ES-I3 (cell line): ENCODE measurements around the gene LIPN.
"Not testable (repeated sequence)": the region's sequence is repeated elsewhere in the genome, so short reads cannot be mapped to it uniquely, and the experiment has no call there.

Source experiments
- H3K36me3 ChIP-seq: 2 replicates; pipeline ENCODE4 v1.6.1; 2013; ENCODE audit warnings: mild to moderate bottlenecking, low read length, control low read depth, moderate library complexity; ENCODE audit not compliant: insufficient read depth
- H3K4me1 ChIP-seq: 2 replicates; pipeline ENCODE4 v1.6.1; 2013; ENCODE audit warnings: mild to moderate bottlenecking, control low read depth, low read length; ENCODE audit not compliant: insufficient read depth
- H3K9ac ChIP-seq: 2 replicates; pipeline ENCODE4 v1.6.1; 2013; ENCODE audit warnings: low read depth, mild to moderate bottlenecking, low read length, moderate library complexity
- H3K9me3 ChIP-seq: 2 replicates; pipeline ENCODE4 v1.6.1; 2013; ENCODE audit warnings: mild to moderate bottlenecking, low read length, moderate library complexity; ENCODE audit not compliant: control insufficient read depth, insufficient read depth

The LIPN gene, protein sequence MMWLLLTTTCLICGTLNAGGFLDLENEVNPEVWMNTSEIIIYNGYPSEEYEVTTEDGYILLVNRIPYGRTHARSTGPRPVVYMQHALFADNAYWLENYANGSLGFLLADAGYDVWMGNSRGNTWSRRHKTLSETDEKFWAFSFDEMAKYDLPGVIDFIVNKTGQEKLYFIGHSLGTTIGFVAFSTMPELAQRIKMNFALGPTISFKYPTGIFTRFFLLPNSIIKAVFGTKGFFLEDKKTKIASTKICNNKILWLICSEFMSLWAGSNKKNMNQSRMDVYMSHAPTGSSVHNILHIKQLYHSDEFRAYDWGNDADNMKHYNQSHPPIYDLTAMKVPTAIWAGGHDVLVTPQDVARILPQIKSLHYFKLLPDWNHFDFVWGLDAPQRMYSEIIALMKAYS

DNA sequence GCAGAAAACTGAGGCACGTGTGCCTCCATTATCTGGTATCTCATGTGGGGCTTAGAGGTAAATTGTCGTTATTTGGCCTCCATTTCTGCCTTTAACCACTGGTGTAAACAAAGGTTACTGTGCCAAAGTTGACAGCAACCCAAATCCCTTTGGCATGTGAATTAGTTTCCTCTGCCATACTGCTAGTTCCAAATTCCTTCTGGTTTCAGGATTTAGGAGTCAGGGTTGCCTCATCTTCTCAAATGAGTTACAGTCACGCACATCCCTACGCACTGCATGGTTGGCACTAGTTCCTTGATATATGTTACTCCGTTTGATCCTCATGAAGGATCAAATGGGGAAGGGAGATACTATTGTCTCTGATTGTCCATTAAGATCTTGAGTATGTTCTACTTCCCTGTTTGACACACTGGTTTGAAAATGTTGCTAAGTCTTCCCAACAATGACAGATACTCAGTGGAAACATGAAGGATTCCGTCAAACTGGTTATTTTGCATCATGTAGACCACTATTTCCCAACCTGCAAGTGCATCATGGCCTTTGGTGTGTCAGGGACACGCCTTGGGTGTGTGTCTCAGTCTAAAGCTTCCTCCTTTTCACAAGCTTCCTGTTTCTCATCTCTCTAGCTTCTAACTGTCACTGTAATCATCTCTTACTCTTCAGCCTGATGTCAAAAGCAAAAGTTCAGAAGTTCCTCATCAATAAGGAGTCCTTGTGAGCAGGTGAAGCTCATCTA, at the start of gene LIPN:
Gene LIPN (plus strand): TSS at position 655 of the 736 bp plus-strand sequence. CDS start 1,386 bp downstream, outside the sequence.
- Histone ChIP-seq H3K4me1 (peaks cover 6% of the 10 kb centered on the region; the same call in 1 of the 2 replicates), H3K36me3 (no peaks in the 10 kb centered on the region; the same call in 1 of the 2 replicates), H3K9ac (no peak within 1 kb of the TSS), H3K9me3 (no peaks in the 10 kb centered on the region)

DNA sequence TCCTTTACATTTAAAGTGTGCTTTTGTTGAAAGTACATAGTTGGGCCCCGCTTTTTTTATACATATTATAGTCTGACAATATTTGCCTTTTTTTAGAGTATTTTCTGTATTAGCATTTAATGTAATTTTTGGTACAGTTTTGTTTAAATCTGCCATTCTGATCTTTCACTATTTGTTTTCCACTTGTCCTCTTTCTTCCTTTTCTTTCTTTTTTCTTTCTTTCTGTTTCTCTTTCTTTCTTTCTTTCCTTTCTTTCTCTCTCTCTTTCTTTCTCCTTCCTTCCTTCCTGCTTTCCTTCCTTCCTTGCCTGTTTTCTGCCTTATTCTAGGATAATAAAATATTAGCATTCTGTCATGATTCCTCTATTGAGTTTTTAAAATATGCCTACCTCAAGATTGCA, 44.3 kb upstream of the LIPN start:
- H3K9ac ChIP-seq = no peak overlapping the region
- H3K36me3 ChIP-seq = no peaks in the 10 kb centered on the region
- no peaks in the 10 kb centered on the region for H3K4me1 ChIP-seq
- no peaks in the 10 kb centered on the region for H3K9me3 ChIP-seq

DNA sequence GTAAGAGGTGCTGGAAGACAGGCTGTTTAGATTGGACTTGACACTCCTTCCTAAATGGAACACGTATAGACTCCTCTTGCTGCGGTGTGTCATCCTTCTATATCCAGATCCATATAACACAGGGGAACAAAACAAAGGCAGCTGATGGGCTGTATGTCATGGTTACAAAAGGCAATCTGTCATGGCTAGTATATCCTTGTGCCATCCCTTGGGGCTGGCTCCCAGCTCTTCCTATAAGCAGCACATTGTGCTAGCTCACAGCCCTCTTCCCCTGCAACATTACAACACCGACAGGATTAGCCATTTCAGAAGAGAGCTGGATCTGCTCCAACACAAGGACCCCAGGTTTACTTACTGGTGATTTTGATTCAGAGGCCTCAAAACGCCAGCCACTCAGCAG, 38.4 kb upstream of the LIPN start:
- Histone ChIP-seq H3K4me1 (no peaks in the 10 kb centered on the region), H3K36me3 (no peaks in the 10 kb centered on the region)

DNA sequence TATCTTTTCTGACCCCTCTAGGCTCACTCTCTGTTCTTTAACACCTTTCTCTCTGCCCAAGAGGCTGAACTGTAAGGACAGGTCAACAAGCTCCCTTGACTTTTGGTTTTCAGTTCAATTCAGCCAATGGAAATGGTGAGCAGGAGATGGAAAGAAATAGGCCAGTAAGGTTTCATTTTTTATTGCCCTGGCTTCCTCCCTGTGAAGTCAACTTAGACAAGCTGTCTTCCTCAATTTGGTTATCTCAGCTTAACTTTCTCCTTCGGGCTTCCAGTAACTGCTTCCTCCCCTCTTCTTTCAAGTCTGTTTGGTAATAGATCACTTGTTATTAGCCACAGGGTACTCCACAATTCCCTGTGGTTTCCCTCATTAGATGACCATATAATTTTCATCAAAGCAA, 34.0 kb upstream of the LIPN start:
- Histone ChIP-seq H3K9me3 (no peaks in the 10 kb centered on the region), H3K9ac (no peak overlapping the region), H3K4me1 (no peaks in the 10 kb centered on the region), H3K36me3 (no peaks in the 10 kb centered on the region)

More for the DNA sequence above, 38.4 kb upstream of the LIPN start:
- H3K9me3 ChIP-seq = no peaks in the 10 kb centered on the region
- H3K9ac ChIP-seq = no peak overlapping the region

DNA sequence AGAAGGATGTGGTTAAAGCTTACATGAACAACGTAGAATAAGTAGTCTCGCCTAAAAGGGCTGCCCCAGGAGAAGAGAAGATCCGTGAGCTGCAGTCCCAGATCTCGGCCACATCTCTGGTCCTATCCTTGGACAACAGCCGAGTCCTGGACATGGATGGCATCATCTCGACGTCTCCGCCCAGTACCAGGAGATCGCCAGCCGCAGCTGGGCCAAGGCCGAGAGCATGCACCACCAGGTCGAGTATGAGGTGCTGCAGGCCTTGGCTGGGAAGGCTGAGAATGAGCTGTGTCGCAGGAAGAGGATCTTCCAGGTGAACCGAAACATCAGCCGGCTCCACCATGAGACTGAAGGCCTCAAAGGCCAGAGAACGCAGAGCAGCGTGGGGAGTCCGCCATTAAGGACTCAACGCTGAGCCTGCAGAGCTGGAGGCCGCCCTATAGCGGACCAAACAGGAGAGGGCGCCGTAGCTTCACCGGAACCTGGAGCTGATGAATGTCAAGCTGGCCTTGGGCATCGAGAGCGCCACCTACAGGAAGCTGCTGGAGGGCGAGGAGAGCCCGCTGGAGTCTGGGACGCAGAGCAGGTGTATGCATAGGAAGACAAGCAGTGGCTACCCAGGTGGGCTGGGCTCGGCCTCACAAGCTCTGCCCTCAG, 31.6 kb upstream of the LIPN start:
- H3K4me1 ChIP-seq = no peaks in the 10 kb centered on the region
- no peaks in the 10 kb centered on the region for H3K9me3 ChIP-seq
- no peaks in the 10 kb centered on the region for H3K36me3 ChIP-seq
- H3K9ac ChIP-seq = no peak overlapping the region

DNA sequence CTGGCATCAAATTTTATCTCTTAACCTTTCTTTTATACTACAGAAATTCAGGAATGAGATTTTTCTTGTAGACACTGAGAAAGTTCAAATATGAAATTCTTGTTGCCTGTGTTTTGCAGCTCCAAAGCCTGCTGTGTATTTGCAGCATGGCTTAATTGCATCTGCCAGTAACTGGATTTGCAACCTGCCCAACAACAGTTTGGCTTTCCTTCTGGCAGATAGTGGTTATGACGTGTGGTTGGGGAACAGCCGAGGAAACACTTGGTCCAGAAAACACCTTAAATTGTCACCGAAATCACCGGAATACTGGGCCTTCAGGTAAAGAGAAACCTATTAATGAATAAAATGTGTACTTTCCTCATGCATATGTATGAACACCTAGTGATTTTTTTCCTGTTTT, 29.0 kb upstream of the LIPN start:
- H3K4me1 ChIP-seq = no peaks in the 10 kb centered on the region
- no peaks in the 10 kb centered on the region for H3K36me3 ChIP-seq
- H3K9me3 ChIP-seq = no peaks in the 10 kb centered on the region
- H3K9ac ChIP-seq = no peak overlapping the region

DNA sequence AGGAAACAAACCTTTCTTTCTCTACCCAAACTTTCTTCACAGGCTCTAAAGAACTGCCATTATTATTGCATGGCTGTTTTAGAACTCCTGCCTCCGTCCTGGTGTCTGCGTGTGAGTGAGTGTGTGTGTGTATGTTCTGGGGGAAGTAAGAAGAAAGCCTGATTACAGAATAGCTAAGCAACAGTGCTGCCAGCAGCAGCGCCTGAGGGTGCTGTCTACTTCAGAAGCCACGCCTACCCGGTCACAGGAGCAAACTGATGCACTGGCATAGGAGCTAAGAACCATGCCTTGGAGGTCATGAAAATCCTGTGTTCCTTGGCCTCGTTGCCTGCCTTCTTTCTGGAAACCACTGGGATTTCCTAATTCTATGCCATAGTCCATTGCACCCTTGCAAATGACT, 28.5 kb upstream of the LIPN start:
- no peaks in the 10 kb centered on the region for H3K9me3 ChIP-seq

DNA sequence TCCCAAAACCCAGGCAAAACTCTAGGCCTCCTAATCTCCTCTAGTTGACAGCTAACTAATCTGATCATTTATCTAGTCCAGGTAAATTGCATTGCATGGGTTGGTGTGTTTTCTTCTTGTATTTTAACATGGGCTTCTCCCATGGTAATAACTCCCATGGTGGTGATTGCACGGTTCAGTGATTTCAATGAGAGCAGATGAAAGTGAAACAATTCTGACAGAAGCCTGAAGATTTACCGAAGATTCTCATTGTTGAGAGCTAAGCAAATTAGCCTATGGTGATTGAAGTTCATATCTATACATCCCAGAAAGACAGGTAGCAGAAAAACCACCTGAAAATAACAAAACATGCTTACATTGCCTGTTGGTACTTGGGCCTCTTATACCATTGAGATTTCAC, 26.6 kb upstream of the LIPN start:
- Histone ChIP-seq H3K4me1 (no peaks in the 10 kb centered on the region), H3K9me3 (no peaks in the 10 kb centered on the region)

More for the DNA sequence above, 28.5 kb upstream of the LIPN start:
- Histone ChIP-seq H3K4me1 (no peaks in the 10 kb centered on the region), H3K9ac (no peak overlapping the region), H3K36me3 (no peaks in the 10 kb centered on the region)

DNA sequence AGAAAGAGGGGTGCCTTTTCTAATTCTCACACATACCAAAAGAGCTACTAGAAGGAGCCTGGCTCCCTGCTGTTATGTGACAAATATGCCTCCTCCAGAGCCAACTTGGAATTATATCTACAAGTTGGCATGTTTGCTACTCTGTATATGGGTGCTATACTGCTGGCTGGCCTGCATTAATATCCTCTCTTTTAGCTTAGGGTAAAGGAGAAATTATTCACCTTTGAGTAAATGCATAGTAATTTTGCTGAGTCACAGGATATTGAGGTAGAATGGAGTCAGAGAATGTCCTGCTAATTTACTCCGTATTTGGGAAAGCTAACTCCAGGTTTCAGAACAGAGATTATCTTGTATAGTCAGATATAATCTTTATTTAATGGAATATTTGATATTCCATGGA, 24.2 kb upstream of the LIPN start:
- Histone ChIP-seq H3K9ac (no peak overlapping the region), H3K4me1 (no peaks in the 10 kb centered on the region), H3K36me3 (no peaks in the 10 kb centered on the region), H3K9me3 (no peaks in the 10 kb centered on the region)

More for the DNA sequence above, 26.6 kb upstream of the LIPN start:
- H3K9ac ChIP-seq = no peak overlapping the region
- no peaks in the 10 kb centered on the region for H3K36me3 ChIP-seq

DNA sequence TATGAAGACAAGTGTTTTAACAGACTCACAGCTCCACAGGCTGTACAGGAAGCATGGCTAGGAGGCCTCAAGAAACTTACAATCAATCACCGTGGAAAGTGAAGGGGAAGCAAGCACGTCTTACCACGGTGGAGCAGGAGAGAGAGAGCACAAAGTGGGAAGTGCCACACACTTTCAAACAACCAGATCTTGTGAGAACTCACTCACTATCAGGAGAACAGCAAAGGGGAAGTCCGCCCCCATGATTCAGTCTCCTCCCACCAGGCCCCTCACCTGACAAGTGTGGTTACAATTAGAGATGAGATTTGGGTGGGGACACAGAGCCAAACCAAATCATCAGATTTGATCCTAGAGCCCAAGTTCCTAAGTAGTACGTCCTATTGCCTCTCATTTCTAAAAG, 17.9 kb upstream of the LIPN start:
- not testable (repeated sequence) for H3K36me3 ChIP-seq, H3K4me1 ChIP-seq, H3K9ac ChIP-seq, H3K9me3 ChIP-seq

DNA sequence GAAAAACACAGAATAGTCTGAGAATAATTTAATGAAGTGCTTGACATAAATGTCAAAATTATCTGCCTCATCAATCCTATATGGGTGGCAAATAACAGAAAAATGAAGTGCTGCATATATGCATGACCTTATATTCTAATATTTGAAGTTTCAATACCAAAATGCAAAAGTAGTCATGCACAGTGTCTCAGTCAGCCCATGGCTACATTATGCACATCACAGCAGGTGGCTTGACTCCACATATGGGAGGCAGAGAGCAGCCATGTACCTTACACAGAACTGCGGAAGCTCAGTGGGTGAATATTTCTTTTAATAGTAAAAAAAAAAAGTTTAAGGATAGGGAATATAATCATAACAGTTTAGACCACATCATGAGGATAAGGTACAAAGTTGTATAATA, 17.4 kb upstream of the LIPN start:
- Histone ChIP-seq H3K9me3 (peaks cover 3% of the 10 kb centered on the region; the same call in 1 of the 2 replicates), H3K9ac (no peak overlapping the region), H3K36me3 (no peaks in the 10 kb centered on the region), H3K4me1 (no peaks in the 10 kb centered on the region)

DNA sequence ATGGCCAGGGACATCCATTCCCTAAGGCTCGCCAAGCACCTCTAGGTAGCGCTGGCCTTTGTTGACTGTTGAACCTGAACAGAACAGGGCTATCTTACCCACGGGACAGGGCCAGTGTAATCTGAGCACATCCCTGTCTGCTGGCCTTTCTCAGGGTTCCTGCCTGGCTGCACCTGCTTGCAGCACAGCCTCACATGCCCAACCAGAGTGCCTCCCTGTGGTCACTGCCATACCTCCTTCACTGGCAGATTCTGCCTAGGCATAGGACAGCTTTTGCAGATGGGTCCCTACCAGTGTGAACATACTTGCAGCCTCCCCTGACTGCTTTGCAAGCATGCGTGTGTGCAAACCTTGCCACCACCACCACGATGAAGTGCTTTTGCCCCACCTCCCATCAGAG, 15.8 kb upstream of the LIPN start:
- Histone ChIP-seq H3K36me3 (no peaks in the 10 kb centered on the region), H3K9me3 (peaks cover 3% of the 10 kb centered on the region; the same call in 1 of the 2 replicates), H3K9ac (no peak overlapping the region), H3K4me1 (no peaks in the 10 kb centered on the region)

DNA sequence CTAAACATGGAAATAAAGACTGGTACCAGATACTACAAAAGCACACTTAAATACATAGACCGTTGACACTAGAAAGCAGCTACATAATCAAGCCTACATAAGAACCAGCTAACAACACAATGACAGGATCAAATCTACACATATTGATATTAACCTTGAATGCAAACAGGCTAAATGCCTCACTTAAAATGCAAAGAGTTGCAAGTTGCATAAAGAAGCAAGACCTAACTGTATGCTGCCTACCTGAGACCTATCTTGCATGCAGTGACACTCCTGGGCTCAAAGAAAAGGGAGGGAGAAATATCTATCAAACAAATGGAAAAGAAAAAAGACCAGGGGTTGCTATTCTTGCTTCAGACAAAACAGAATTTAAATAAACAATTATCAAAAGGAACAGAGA, 14.2 kb upstream of the LIPN start:
- Histone ChIP-seq H3K9me3 (peaks cover 3% of the 10 kb centered on the region; the same call in 1 of the 2 replicates), H3K36me3 (no peaks in the 10 kb centered on the region), H3K9ac (no peak overlapping the region), H3K4me1 (no peaks in the 10 kb centered on the region)

DNA sequence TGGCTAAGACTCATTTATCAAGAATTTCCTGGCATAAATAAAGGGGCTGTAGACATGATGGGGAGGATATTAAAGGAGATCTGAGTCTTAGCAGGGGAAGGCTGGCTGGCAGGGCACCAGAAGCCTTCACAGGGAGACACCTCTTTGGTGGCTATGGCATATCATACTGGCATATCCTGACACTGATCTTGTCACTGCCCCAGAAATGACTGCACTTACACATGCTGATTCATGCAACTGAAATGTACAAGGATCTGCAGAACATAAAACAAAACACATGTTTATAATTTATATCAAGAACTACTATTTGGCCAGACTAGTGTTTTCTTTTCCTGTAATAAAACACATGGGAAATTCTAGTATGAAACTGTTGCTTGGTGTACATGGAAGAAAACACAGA, 5.5 kb upstream of the LIPN start:
- no peak overlapping the region for H3K9ac ChIP-seq
- H3K9me3 ChIP-seq = no peaks in the 10 kb centered on the region
- H3K36me3 ChIP-seq = no peaks in the 10 kb centered on the region
- peaks cover 6% of the 10 kb centered on the region; the same call in 1 of the 2 replicates for H3K4me1 ChIP-seq
